Activated naive CD8-positive, alpha-beta T cell treated with anti-CD3 and anti-CD28 coated beads, Interleukin-2, amount 10 ng/mL, durations not matched to agents 7 days and 5 days (primary cell): ENCODE measurements around the gene TOX2. TPM values are rescaled to one million over a fixed set of nuclear protein-coding genes. Genes with fewer than 3 reads are reported as not detected.

Experiments used
- ATAC-seq: fragments of 150-1000 bp; cut with Tn5 transposase; one replicate; pipeline ENCODE4 v1.10.0; 2021; ENCODE audit warnings: low read depth, moderate library complexity
- POLR2A ChIA-PET: fragments of 350-600 bp; sonication (Branson Sonifier 250); formaldehyde crosslinking; loops from one replicate; lab custom pipeline; 2021; ENCODE audit warnings: antibody characterized with exemption; lab: Charles Lee
- DNase-seq: peaks from one replicate; pipeline ENCODE4 v3.0.0; 2021
- H3K27ac Mint-ChIP-seq: one replicate; pipeline ENCODE4 v1.8.0; 2022; ENCODE audit warnings: mild to moderate bottlenecking, mixed read lengths
- H3K27me3 Mint-ChIP-seq: one replicate; pipeline ENCODE4 v1.8.0; 2022; ENCODE audit warnings: mild to moderate bottlenecking, moderate library complexity, mixed read lengths
- H3K36me3 Mint-ChIP-seq: one replicate; pipeline ENCODE4 v1.8.0; 2021; ENCODE audit warnings: mild to moderate bottlenecking, mixed read lengths
- H3K4me1 Mint-ChIP-seq: one replicate; pipeline ENCODE4 v1.8.0; 2021; ENCODE audit warnings: mixed read lengths
- H3K4me3 Mint-ChIP-seq: one replicate; pipeline ENCODE4 v1.8.0; 2022; ENCODE audit warnings: mild to moderate bottlenecking, moderate library complexity, mixed read lengths
- H3K9me3 Mint-ChIP-seq: one replicate; pipeline ENCODE4 v1.8.0; 2021; ENCODE audit warnings: mixed read lengths
- total RNA-seq, 2 experiments: library from RNA; stranded (reverse); gene quantifications; one replicate each; pipeline ENCODE4 v1.2.3, GENCODE V29; 2021

TOX2 gene
- total RNA-seq, 2 experiments from 2014 or later: 0.26 to 0.44 TPM

GRCh38 chr20:43920797-43921196, 6.1 kb downstream of the TOX2 start:
- Mint-ChIP-seq H3K4me3 (no peak overlapping the region), H3K9me3 (peaks cover 2% of the 10 kb centered on the region), H3K27ac (no peak overlapping the region), H3K27me3 (peaks cover 77% of the 10 kb centered on the region), H3K36me3 (peaks cover 4% of the 10 kb centered on the region), H3K4me1 (peaks cover 24% of the 10 kb centered on the region)
- DNase-seq (no peak), ATAC-seq (no peak)
- POLR2A ChIA-PET: no interaction called here

DNA sequence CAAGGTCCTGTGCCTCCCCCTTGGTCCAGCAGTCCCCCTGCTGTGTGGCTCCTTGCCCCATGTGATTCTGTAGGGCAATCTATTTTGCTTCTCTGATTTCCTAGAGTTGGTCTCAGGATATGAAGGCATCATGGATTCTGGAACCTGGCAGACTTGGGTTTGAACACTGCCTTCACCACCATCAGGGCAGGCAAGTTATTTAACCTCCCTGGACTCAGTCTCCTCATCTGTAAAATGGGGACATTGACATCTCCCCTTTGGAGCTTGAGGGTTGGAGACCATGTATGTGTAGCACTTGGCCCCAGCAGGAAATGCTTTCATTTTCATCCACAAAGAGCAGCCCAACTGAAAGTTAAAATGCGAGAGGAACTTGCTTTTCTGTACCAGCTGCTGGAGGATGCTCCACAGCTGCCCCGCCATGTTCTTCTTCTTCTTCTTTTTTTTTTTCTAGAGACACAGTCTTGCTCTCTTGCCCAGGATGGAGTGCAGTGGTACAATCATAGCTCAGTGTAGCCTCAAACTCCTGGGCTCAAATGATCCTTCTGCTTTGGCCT, 6.7 kb downstream of the TOX2 start:
- POLR2A ChIA-PET: interaction anchor here (0.7 kb wide), 1 partner anchor 149 kb away, joined by 3 read pairs; no protein-coding TSS in a partner anchor
- no peak overlapping the region for H3K4me3 Mint-ChIP-seq
- peaks cover 2% of the 10 kb centered on the region for H3K9me3 Mint-ChIP-seq
- peaks cover 76% of the 10 kb centered on the region for H3K27me3 Mint-ChIP-seq
- ATAC-seq (no peak), DNase-seq (no peak)
- peaks cover 4% of the 10 kb centered on the region for H3K36me3 Mint-ChIP-seq
- no peak overlapping the region for H3K27ac Mint-ChIP-seq
- H3K4me1 Mint-ChIP-seq: peaks cover 29% of the 10 kb centered on the region

- ATAC-seq: no peak
- POLR2A ChIA-PET: no interaction called here
Measured at GRCh38 chr20:43922614-43923013, 8.0 kb downstream of the TOX2 start.

GRCh38 chr20:43923322-43923721, 8.7 kb downstream of the TOX2 start:
- ATAC-seq: no peak
- no peak for DNase-seq
- H3K36me3 Mint-ChIP-seq: peaks cover 4% of the 10 kb centered on the region
- H3K4me3 Mint-ChIP-seq: no peak overlapping the region
- POLR2A ChIA-PET: no interaction called here
- peaks cover 2% of the 10 kb centered on the region for H3K9me3 Mint-ChIP-seq
- peaks cover 32% of the 10 kb centered on the region for H3K4me1 Mint-ChIP-seq
- no peak overlapping the region for H3K27ac Mint-ChIP-seq
- peaks cover 64% of the 10 kb centered on the region for H3K27me3 Mint-ChIP-seq

More at GRCh38 chr20:43922614-43923013, 8.0 kb downstream of the TOX2 start:
- H3K9me3 Mint-ChIP-seq: peaks cover 2% of the 10 kb centered on the region
- H3K4me1 Mint-ChIP-seq: peaks cover 29% of the 10 kb centered on the region
- H3K4me3 Mint-ChIP-seq: no peak overlapping the region
- H3K36me3 Mint-ChIP-seq: peaks cover 4% of the 10 kb centered on the region
- DNase-seq: no peak
- peaks cover 63% of the 10 kb centered on the region for H3K27me3 Mint-ChIP-seq
- H3K27ac Mint-ChIP-seq: no peak overlapping the region

- POLR2A ChIA-PET: no interaction called here
- no peak overlapping the region for H3K27ac Mint-ChIP-seq
- no peak overlapping the region for H3K4me3 Mint-ChIP-seq
- H3K27me3 Mint-ChIP-seq: peaks cover 66% of the 10 kb centered on the region
- H3K36me3 Mint-ChIP-seq: peaks cover 4% of the 10 kb centered on the region
- peaks cover 2% of the 10 kb centered on the region for H3K9me3 Mint-ChIP-seq
- no peak for ATAC-seq
- DNase-seq: no peak
- peaks cover 32% of the 10 kb centered on the region for H3K4me1 Mint-ChIP-seq
Measured at GRCh38 chr20:43923917-43924316, 9.3 kb downstream of the TOX2 start.

GRCh38 chr20:43925215-43925614, 10.6 kb downstream of the TOX2 start:
- peaks cover 4% of the 10 kb centered on the region for H3K36me3 Mint-ChIP-seq
- POLR2A ChIA-PET: no interaction called here
- H3K27me3 Mint-ChIP-seq: peaks cover 64% of the 10 kb centered on the region
- DNase-seq: no peak
- no peak overlapping the region for H3K27ac Mint-ChIP-seq
- H3K4me1 Mint-ChIP-seq: peaks cover 32% of the 10 kb centered on the region
- no peaks in the 10 kb centered on the region for H3K9me3 Mint-ChIP-seq
- peak overlapping the region; percentile 62 for H3K4me3 Mint-ChIP-seq
- no peak for ATAC-seq

DNA sequence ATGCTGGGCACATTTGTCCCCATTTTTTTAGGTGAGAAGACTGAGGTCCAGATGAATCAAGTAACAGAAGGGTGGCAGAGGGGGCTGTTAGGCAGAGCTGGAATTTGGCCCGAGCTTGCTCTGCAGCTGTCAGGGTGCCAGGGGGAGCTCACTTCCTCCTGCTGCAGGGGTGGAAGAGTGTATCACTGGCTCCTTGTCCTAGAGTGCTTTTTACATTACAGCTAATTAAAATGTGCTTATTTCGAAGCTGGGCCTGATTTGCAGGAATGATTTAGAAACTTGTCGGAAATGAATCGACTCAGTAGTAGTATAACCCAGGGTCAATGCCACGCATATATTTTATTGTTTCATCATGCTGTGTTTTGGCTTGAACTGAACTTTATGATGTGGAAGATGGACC, 11.1 kb downstream of the TOX2 start:
- Mint-ChIP-seq H3K36me3 (peaks cover 4% of the 10 kb centered on the region), H3K9me3 (no peaks in the 10 kb centered on the region), H3K27me3 (peaks cover 65% of the 10 kb centered on the region), H3K27ac (no peak overlapping the region), H3K4me3 (peak overlapping the region; percentile 31), H3K4me1 (peaks cover 32% of the 10 kb centered on the region)
- DNase-seq (no peak), ATAC-seq (peak; percentile 50)
- POLR2A ChIA-PET: no interaction called here

- no peak overlapping the region for H3K27ac Mint-ChIP-seq
- peaks cover 29% of the 10 kb centered on the region for H3K4me1 Mint-ChIP-seq
- H3K36me3 Mint-ChIP-seq: peaks cover 4% of the 10 kb centered on the region
- no peak for ATAC-seq
- H3K4me3 Mint-ChIP-seq: peak overlapping the region; percentile 3
- DNase-seq: no peak
- POLR2A ChIA-PET: no interaction called here
- H3K9me3 Mint-ChIP-seq: no peaks in the 10 kb centered on the region
- H3K27me3 Mint-ChIP-seq: peaks cover 68% of the 10 kb centered on the region
Measured at GRCh38 chr20:43926287-43927050, 11.8 kb downstream of the TOX2 start.

- Mint-ChIP-seq H3K4me1 (peaks cover 3% of the 10 kb centered on the region), H3K27ac (no peak overlapping the region), H3K9me3 (no peaks in the 10 kb centered on the region), H3K27me3 (peaks cover 56% of the 10 kb centered on the region), H3K36me3 (no peaks in the 10 kb centered on the region), H3K4me3 (no peak overlapping the region)
- POLR2A ChIA-PET: no interaction called here
- ATAC-seq (no peak), DNase-seq (no peak)
Measured at GRCh38 chr20:43931976-43932375, 17.3 kb downstream of the TOX2 start.

DNA sequence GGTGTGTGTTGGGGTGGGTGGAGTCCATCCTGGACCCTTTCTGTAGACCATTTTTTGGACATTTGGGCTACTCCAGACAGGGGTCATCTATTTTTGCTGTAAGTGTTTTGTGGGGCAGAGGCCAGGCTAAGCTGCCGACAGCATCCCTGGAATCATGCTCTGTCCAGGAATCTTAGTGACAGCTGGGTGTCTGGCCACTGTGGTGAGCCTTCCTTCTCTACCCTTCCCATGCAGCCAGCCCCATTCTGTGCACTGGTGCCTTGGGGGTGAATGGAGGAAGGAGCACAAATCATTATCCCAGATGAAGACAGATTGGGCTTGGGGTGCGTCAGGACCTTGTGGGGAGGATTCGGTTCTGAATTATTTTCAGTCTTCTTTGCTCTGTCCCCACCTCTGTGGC, 20.2 kb downstream of the TOX2 start:
- no peak for DNase-seq
- peaks cover 49% of the 10 kb centered on the region for H3K27me3 Mint-ChIP-seq
- POLR2A ChIA-PET: no interaction called here

GRCh38 chr20:43936104-43936770, 21.6 kb downstream of the TOX2 start:
- Mint-ChIP-seq H3K4me3 (no peak overlapping the region), H3K27me3 (peaks cover 45% of the 10 kb centered on the region), H3K27ac (no peak overlapping the region), H3K36me3 (no peaks in the 10 kb centered on the region), H3K4me1 (peaks cover 6% of the 10 kb centered on the region), H3K9me3 (no peaks in the 10 kb centered on the region)
- POLR2A ChIA-PET: no interaction called here
- DNase-seq (no peak), ATAC-seq (no peak)

More for the DNA sequence above, 20.2 kb downstream of the TOX2 start:
- no peaks in the 10 kb centered on the region for H3K4me1 Mint-ChIP-seq
- H3K9me3 Mint-ChIP-seq: no peaks in the 10 kb centered on the region
- no peak for ATAC-seq
- H3K36me3 Mint-ChIP-seq: no peaks in the 10 kb centered on the region
- no peak overlapping the region for H3K27ac Mint-ChIP-seq
- no peak overlapping the region for H3K4me3 Mint-ChIP-seq

DNA sequence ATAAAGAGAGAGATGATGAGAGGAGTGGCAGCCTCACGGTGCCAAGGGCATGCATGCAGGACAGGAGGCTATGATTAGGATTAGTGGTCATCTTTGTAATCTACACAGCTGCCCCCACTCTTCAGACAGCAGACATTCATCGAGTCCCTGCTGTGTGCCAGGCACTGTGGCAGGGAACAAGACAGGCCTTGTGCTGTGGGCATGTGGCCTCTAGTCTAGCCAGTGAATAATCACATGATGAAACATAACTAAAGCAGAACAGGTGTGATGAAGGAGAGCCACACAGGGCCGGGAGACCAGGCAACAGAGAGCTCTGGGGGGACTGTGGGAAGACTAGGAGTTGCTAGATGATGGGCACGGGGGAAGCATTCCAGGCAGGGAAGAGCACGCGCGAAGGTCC, 22.2 kb downstream of the TOX2 start:
- no peaks in the 10 kb centered on the region for H3K36me3 Mint-ChIP-seq
- H3K9me3 Mint-ChIP-seq: no peaks in the 10 kb centered on the region
- no peak overlapping the region for H3K4me3 Mint-ChIP-seq
- no peak for ATAC-seq
- no peak overlapping the region for H3K27ac Mint-ChIP-seq
- peaks cover 9% of the 10 kb centered on the region for H3K4me1 Mint-ChIP-seq
- POLR2A ChIA-PET: no interaction called here
- no peak for DNase-seq
- H3K27me3 Mint-ChIP-seq: peaks cover 40% of the 10 kb centered on the region

DNA sequence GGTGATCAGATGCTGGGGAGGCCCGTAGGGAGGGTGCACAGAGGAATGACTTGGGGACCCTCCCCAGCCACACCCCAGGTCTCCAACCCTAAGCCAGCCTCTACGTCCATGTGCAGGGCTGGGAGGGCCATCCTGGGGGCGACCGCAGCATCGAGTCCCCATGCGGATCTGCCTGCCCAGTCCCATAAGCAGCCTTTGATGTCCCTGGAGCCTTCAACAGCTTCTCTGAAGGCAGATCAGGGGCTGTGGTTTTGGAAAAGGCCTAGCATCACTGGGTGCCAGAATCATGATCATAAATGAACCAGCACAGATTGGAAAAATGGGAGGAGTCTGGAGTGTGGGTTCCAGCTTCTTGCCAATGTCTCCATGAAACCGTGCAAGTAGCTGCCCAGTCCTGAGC, 22.9 kb downstream of the TOX2 start:
- ATAC-seq (no peak), DNase-seq (no peak)
- POLR2A ChIA-PET: no interaction called here
- no peaks in the 10 kb centered on the region for H3K36me3 Mint-ChIP-seq
- H3K27me3 Mint-ChIP-seq: peaks cover 33% of the 10 kb centered on the region
- no peaks in the 10 kb centered on the region for H3K9me3 Mint-ChIP-seq
- no peak overlapping the region for H3K27ac Mint-ChIP-seq
- H3K4me1 Mint-ChIP-seq: peaks cover 16% of the 10 kb centered on the region
- no peak overlapping the region for H3K4me3 Mint-ChIP-seq
